Subcutaneous abdominal adipose tissue (tissue), 5 donors: Measurements from ENCODE around the gene OR2V2.

Experiments used
- H3K27ac ChIP-seq: one replicate; pipeline ENCODE4 v1.7.0; 2013; ENCODE audit warnings: low read depth, mild to moderate bottlenecking, inconsistent platforms, low read length, moderate library complexity
- H3K27me3 ChIP-seq, 5 donors: one replicate each; pipeline ENCODE4 v1.7.0; 2013; ENCODE audit warnings: low read length in 5 of 5, inconsistent platforms in 1 of 5; ENCODE audit not compliant: control insufficient read depth in 5 of 5, insufficient read depth in 4 of 5
- H3K36me3 ChIP-seq, 5 donors: one replicate each; pipeline ENCODE4 v1.7.0; 2013; ENCODE audit warnings: low read length in 5 of 5; ENCODE audit not compliant: control insufficient read depth in 5 of 5, insufficient read depth in 5 of 5
- H3K4me1 ChIP-seq, 5 donors: one replicate each; pipeline ENCODE4 v1.7.0; 2013; ENCODE audit warnings: low read length in 5 of 5, mild to moderate bottlenecking in 3 of 5, moderate library complexity in 1 of 5; ENCODE audit not compliant: control insufficient read depth in 5 of 5, insufficient read depth in 5 of 5
- H3K4me3 ChIP-seq, 5 donors: one replicate each; pipeline ENCODE4 v1.7.0; 2013; ENCODE audit warnings: low read length in 5 of 5, low read depth in 1 of 5
- H3K9ac ChIP-seq, 5 donors: one replicate each; pipeline ENCODE4 v1.7.0; 2013; ENCODE audit warnings: low read length in 5 of 5, mild to moderate bottlenecking in 4 of 5, moderate library complexity in 3 of 5
- H3K9me3 ChIP-seq, 5 donors: one replicate each; pipeline ENCODE4 v1.7.0; 2013; ENCODE audit warnings: low read length in 5 of 5; ENCODE audit not compliant: control insufficient read depth in 5 of 5
- donor health status: healthy.
- donor health status: healthy.
- donor health status: healthy.
- donor health status: healthy.
- donor health status: healthy.

OR2V2 gene

DNA sequence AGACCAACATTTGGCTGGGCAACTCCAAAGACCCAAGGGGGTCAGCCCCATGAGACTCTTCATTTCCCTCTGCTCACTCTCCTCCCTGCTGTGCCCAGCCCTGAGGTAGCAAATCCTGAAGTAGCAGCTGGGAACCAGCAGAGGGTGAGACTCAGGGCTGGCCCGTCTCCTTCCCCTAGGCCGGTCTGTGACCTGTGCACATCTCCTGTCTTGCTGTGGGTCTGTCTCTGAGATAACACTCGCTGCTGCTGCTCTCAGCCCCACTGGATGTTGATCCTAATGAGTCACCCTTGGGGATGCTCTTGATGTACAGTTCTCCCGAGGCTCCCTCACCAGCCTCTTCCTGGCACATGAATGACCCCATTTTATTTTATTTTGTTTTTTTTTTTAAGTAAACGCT, 9.1 kb upstream of the OR2V2 start:
- Histone ChIP-seq H3K4me3 (no peak overlapping the region), H3K27me3 (peaks cover 0 to 8% (median 3%) of the 10 kb centered on the region in 5 donors), H3K9ac (no peak overlapping the region), H3K9me3 (peaks cover 0 to 20% (median 6%) of the 10 kb centered on the region in 5 donors), H3K4me1 (peaks cover 0 to 1% (median 0%) of the 10 kb centered on the region in 5 donors), H3K27ac (no peak overlapping the region), H3K36me3 (no peaks in the 10 kb centered on the region)

DNA sequence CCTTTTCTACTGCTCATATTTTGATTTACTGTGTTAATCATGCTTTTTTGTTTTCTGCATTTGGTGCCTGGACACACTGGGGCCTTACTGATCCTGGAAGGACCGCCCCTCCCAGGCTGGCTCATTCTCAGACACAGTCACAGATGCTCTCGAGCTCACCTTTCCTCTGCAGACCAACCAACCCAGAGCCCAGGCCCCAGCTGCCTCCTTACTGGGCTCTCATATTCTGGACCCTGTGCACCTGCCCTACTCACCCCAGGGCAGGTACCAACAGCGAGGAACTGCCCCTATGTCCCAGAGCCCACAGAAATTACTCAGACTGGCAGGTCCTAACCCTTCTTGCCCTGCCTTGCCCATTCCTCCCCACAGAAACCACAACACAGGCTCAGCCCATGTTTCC, 6.6 kb upstream of the OR2V2 start:
- no peaks in the 10 kb centered on the region for H3K4me1 ChIP-seq
- H3K27me3 ChIP-seq: peaks cover 0 to 10% (median 3%) of the 10 kb centered on the region in 5 donors
- H3K4me3 ChIP-seq: no peak overlapping the region
- no peak overlapping the region for H3K9ac ChIP-seq
- peaks cover 0 to 17% (median 6%) of the 10 kb centered on the region in 5 donors for H3K9me3 ChIP-seq
- H3K36me3 ChIP-seq: no peaks in the 10 kb centered on the region
- no peak overlapping the region for H3K27ac ChIP-seq

DNA sequence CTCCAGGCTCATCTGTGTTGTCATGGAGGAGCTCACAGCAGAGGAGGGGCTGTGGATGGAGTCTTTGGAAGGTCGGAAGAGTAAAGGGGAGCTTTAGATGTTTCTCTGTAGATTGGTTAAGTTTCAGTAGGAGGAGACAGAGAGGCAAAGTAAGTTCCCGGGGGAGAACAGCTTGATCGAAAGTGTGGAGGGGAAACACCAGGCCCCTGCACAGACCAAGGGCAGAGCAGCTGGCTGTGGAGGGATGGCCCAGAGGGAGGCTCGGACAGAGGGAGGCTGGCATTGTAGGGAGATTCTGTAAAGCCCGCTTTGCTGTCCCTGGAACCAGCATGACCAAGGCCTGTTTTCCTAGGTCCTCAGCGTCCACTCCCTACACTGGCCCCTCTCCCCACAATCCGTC, 5.3 kb upstream of the OR2V2 start:
- Histone ChIP-seq H3K9me3 (peaks cover 0 to 9% (median 0%) of the 10 kb centered on the region in 5 donors), H3K9ac (no peak overlapping the region), H3K4me1 (no peaks in the 10 kb centered on the region), H3K27ac (no peak overlapping the region), H3K4me3 (no peak overlapping the region), H3K27me3 (peaks cover 0 to 12% (median 3%) of the 10 kb centered on the region in 5 donors), H3K36me3 (no peaks in the 10 kb centered on the region)

DNA sequence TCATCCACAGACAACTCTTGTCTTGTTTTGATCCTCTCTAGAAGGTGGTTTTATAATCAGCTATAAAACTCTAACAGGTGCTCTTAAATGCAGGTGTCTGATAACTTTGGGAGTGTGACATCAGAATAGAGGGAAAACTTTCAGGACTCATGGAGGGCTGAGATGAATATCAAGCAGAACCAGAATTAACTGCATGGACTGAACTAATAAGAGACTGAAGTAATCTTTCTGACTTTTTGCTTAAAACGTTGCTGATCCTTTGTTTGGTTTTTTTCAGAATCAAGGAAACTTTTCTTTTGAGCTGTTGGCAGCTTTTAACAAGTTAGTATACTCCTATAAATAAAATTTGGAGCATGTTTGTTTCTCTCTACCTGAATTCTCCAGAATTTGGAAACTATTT, 2.3 kb upstream of the OR2V2 start:
- H3K9ac ChIP-seq: no peak overlapping the region
- H3K27ac ChIP-seq: no peak overlapping the region
- no peaks in the 10 kb centered on the region for H3K4me1 ChIP-seq
- H3K4me3 ChIP-seq: no peak overlapping the region
- peaks cover 0 to 2% (median 0%) of the 10 kb centered on the region in 5 donors for H3K9me3 ChIP-seq
- H3K27me3 ChIP-seq: peaks cover 0 to 23% (median 15%) of the 10 kb centered on the region in 5 donors
- no peaks in the 10 kb centered on the region for H3K36me3 ChIP-seq

DNA sequence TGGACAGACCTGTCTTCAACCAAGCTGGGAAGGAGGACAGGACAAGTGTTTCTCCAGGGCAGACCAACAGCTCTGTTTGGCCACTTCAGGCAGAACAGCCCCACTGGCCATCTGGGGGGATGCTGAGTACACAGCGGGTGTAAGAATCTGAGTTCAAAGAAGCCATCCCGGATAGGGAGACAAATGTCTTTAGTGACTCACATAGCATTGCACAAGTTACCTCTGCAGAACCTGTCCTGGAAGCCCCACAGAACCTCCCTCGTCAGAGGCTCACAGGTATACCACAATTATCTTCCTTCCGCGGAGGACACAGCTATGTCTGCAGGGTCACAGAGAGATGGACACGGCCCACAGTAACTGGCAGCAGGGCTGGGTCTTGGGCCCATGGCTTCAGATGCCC, 2.0 kb downstream of the OR2V2 start:
- Histone ChIP-seq H3K36me3 (no peaks in the 10 kb centered on the region), H3K9me3 (peaks cover 0 to 4% (median 0%) of the 10 kb centered on the region in 5 donors), H3K4me1 (no peaks in the 10 kb centered on the region), H3K27ac (no peak overlapping the region), H3K4me3 (no peak overlapping the region), H3K27me3 (peaks cover 3 to 29% (median 19%) of the 10 kb centered on the region in 5 donors), H3K9ac (no peak overlapping the region)

DNA sequence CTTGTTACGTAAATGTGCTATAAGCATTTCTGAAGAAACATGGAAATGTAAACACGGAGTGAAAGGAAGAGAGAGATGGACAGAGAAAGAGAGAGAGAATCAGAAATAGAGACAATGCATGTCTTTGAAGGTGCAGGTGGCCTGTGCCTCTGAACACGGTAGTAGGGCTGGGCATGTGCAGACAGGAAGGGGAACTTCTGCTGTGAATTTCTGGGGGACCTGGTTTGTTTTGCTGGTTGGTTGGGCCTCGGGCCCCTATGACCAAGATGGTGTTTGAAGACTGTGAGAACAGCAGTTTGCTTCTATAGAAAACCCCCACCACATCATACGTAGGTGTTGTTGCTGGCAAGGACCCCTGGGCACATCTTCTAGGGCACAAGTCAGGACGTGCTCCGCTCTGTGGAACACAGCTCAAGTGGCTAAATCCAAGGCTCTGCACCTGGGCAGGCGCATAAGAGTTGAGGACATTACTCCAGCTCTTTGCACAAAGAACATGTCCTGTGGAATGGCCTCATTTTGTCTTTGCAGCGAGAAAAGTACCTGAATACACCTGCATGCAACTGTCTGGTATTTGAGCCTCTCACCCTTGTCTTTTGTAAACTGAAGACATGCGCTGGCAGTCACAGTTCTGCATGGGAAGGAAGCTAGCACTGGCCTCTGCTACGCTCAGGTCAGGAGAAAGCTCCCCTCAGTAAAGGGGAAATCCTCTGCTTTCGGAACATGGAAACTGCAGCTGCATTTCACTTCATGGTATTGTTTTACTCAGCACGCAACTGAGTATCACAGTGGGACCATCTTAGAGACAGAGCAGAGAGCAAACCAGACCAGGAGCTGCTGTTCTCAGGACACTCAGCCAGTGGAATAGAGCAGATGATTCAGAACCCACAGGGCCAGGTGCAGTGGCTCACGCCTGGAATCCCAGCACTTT, 2.7 kb downstream of the OR2V2 start:
- Histone ChIP-seq H3K4me3 (no peak overlapping the region), H3K27me3 (peaks cover 3 to 29% (median 19%) of the 10 kb centered on the region in 5 donors), H3K9me3 (peaks cover 0 to 2% (median 0%) of the 10 kb centered on the region in 5 donors), H3K27ac (no peak overlapping the region), H3K36me3 (no peaks in the 10 kb centered on the region), H3K4me1 (no peaks in the 10 kb centered on the region), H3K9ac (no peak overlapping the region)

DNA sequence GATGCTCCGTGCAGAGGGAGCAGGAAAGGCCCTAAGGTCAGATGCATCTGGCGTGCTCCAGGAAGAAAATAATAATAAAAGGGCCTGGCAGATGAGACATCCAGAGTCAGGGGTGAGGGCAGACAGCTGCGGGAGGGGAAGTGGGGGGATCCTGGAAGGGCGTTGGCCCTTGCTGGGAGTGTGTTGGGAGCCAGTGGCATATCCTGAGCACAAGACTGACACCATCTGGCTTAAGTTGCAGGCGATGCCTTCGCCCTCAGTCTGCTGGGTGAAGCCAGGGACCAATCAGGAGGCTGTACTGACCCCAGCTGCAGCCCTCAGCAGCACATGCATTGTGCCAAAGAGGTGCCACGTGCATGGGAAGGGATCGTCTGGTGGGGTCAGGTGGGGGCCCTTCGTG, 3.8 kb downstream of the OR2V2 start:
- Histone ChIP-seq H3K9me3 (peaks cover 0 to 2% (median 0%) of the 10 kb centered on the region in 5 donors), H3K27me3 (peaks cover 3 to 33% (median 19%) of the 10 kb centered on the region in 5 donors), H3K27ac (no peak overlapping the region), H3K36me3 (no peaks in the 10 kb centered on the region), H3K4me3 (no peak overlapping the region), H3K4me1 (no peaks in the 10 kb centered on the region), H3K9ac (no peak overlapping the region)

DNA sequence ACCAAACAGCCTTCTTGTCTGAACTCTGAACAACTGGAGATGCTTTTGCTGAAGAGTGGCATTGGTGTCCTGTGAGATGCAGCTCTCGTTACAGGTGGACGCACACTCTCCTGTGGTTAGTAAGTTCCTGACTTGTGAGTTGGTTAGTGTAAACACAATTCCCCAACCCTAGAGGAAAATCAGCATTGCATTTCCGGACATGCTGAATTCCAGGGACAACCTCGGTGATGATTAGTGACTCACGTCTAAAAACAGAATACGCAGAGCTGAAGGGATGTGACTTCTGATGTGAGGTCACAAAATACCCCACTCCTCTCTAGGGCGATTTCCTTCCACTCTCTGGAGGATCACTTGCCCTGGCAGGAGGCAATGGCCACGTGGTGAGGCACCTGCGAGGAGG, 5.0 kb downstream of the OR2V2 start:
- Histone ChIP-seq H3K9me3 (peaks cover 0 to 2% (median 0%) of the 10 kb centered on the region in 5 donors), H3K4me3 (no peak overlapping the region), H3K9ac (no peak overlapping the region), H3K4me1 (no peaks in the 10 kb centered on the region), H3K27ac (no peak overlapping the region), H3K36me3 (no peaks in the 10 kb centered on the region), H3K27me3 (peaks cover 7 to 33% (median 22%) of the 10 kb centered on the region in 5 donors)

DNA sequence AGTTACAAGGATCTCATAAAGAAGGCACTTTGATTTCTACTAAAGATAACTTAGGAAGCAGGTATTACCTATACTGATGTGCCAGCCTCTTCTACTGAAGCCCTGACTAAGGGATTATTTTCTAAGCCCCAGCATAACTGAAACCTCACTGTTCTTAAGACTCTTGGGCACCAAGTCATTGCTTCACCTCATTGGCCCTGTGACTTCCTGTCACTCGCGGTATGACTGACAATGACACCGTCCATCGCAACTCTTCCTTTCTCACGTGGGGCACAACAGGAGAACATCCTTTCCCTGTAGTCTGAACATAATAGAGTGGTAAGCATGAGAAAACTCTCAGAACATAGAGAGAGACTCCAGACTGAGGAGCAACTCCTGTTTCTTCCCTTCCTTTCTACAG, 6.4 kb downstream of the OR2V2 start:
- Histone ChIP-seq H3K4me1 (no peaks in the 10 kb centered on the region), H3K9ac (no peak overlapping the region), H3K36me3 (no peaks in the 10 kb centered on the region), H3K9me3 (peaks cover 0 to 2% (median 0%) of the 10 kb centered on the region in 5 donors), H3K4me3 (no peak overlapping the region), H3K27ac (no peak overlapping the region), H3K27me3 (peaks cover 7 to 23% (median 17%) of the 10 kb centered on the region in 5 donors)

DNA sequence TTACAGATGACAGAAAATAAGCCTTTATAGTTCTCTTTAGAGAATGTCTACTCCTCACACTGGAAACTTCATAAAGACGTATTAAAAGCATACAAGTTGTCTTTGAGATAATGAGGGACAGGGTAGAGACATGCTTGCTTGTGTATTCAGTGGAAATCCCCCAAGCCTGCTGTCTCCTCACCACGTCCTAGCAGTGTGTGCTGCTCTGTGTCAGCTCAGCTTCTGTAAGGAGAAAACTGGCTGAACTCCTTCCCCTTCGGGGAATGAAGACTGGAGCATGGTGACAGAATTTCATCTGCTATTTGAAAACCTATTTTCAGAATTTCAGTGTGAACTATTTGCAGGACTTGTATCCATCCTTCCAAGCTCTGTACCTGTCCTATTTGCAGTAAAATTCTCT, 9.4 kb downstream of the OR2V2 start:
- peaks cover 0 to 12% (median 6%) of the 10 kb centered on the region in 5 donors for H3K4me1 ChIP-seq
- H3K4me3 ChIP-seq: no peak overlapping the region

More for the DNA sequence above, 9.4 kb downstream of the OR2V2 start:
- Histone ChIP-seq H3K9ac (no peak overlapping the region), H3K36me3 (no peaks in the 10 kb centered on the region), H3K27ac (no peak overlapping the region), H3K27me3 (peaks cover 0 to 11% (median 3%) of the 10 kb centered on the region in 5 donors), H3K9me3 (peaks cover 0 to 2% (median 0%) of the 10 kb centered on the region in 5 donors)
